ENCODE data around the gene CGB1.

DNA sequence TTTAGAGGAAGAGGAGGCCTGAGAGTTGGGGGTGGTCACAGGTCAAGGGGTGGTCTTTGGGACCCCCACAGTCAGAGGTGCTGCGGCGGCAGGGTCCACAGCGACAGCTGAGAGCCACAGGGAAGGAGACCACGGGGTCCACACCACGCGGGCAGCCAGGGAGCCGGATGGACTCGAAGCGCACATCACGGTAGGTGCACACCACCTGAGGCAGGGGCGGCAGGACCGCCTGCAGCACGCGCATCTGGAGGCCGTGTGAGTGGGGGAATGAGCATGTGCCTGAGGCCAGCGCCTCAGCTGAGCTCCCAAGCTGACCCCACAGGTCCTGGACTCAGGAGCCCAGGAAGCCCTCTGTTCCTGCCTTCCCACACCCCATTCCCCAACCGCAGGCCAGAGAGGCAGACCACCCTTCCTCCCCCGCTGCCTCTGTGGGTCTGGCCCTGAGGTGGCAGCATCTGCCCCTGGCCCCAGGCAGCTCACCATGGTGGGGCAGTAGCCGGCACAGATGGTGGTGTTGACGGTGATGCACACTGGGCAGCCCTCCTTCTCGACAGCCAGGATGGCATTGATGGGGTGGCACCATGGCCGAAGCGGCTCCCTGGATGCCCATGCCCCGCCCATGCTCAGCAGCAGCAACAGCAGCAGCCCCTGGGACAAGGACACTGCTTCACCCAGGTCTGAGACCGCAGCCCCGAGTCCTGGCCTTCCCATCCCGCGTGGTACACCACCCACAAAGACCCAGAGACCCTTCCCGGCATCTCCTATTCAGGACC is 20.4 kb downstream of the CGB1 start:
- TF ChIP-seq, protein P1, sequence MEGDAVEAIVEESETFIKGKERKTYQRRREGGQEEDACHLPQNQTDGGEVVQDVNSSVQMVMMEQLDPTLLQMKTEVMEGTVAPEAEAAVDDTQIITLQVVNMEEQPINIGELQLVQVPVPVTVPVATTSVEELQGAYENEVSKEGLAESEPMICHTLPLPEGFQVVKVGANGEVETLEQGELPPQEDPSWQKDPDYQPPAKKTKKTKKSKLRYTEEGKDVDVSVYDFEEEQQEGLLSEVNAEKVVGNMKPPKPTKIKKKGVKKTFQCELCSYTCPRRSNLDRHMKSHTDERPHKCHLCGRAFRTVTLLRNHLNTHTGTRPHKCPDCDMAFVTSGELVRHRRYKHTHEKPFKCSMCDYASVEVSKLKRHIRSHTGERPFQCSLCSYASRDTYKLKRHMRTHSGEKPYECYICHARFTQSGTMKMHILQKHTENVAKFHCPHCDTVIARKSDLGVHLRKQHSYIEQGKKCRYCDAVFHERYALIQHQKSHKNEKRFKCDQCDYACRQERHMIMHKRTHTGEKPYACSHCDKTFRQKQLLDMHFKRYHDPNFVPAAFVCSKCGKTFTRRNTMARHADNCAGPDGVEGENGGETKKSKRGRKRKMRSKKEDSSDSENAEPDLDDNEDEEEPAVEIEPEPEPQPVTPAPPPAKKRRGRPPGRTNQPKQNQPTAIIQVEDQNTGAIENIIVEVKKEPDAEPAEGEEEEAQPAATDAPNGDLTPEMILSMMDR (conservative IDR thresholded peaks at IDR 0.05 in 1 of 2, IDR thresholded peaks at IDR 0.05 in 1 of 2; ENCODE audit: extremely low read depth in 1 of 2, insufficient read depth in 1 of 2, low read depth in 1 of 2, low read length in 2 of 2): no peak
- TF ChIP-seq EZH2 (IDR thresholded peaks at IDR 0.05; ENCODE audit: borderline replicate concordance, low read length): no peak

Data from mammary epithelial cell (primary cell).